Activated gamma-delta T cell treated with anti-CD3 and anti-CD28 coated beads, Interleukin-2, amount 50 U/mL, for 16 hours (primary cell): Measurements from ENCODE around the gene SH3BP4.

Experiments used
- DNase-seq: peaks from one replicate; pipeline ENCODE4 v3.0.0-alpha.2; 2020; ENCODE audit warnings: low read depth

Gene SH3BP4

DNA sequence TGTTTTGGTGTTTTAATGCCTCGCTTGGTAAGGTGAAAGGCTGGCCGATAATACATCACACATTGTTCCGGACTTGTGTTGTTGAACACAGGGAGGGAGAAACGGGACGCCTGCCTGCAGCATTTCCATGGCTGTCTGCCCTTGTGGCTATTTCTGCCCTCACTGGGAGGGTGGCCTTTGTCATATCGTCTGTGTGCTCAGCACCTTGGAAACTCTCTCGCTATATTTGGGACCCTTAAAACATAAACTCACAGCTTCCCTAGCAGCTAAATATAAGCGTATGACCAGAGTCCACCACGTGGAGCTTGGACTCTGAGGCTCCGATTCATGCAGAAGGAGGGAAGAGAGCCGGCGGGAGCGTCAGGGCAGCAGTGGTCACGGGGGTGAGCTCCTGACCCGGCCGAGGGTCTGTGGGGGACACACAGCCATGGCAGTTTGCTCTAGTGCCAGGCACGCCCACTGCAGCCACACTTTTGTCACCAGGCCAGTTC is 111.7 kb downstream of the SH3BP4 start:
- DNase-seq, result no peak

DNA sequence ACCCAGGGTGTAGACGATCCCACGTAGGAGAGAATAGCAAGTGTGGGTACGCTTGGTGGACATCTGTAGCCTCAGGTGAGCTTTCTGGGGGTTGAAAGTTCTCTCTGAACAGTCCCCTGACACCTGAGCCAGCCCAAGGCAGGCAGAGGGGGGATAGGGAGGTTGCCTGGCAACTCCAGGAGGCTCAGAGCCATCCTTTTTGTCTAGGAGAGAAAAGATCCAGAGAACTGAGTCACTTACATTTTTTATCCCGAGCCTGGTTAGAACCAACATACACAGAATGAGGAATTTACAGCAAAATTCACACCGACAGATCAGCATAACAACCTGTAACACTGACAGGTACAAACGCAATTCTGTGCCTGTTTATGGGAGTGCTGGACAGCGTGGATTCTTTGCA is 113.2 kb downstream of the SH3BP4 start:
- no peak for DNase-seq

DNA sequence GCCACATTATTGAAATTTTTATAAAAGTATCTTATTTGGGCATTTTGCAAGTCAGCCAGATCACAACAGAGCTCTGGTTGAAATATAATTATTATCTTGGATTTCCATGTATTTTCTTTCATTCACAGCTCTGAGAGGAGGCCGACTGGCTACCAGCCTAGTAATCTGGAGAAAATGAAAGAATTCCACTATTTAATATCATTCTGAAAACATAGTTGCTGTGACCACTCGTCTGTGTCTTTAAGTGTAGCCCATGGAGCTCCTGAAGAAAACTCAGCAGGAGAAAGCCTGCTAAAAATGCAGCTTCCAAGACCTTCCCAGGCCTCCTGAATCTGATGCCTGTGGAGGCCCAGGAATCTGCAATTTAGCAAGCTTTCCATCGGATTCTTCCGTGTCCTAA is 114.7 kb downstream of the SH3BP4 start:
- DNase-seq, result no peak

DNA sequence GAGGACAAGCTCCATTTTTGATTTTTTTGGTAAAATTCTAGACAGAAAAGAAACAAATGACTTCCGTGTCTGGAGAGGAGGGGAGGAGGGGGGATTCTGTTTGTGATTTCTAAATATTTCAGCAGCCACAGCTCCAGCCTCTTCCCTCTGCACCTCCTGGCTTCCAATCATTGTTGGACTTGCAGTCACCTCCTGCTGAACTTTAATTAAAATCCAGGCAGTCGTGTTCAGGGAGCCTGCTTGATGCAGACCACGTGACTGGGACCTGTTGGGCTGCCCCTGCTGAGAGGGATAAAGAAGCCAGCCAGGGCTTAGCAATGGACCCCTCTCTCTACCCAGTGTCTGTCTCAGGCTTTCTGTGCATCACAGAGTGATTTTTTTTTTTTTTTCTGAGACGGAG is 115.1 kb downstream of the SH3BP4 start:
- no peak for DNase-seq

DNA sequence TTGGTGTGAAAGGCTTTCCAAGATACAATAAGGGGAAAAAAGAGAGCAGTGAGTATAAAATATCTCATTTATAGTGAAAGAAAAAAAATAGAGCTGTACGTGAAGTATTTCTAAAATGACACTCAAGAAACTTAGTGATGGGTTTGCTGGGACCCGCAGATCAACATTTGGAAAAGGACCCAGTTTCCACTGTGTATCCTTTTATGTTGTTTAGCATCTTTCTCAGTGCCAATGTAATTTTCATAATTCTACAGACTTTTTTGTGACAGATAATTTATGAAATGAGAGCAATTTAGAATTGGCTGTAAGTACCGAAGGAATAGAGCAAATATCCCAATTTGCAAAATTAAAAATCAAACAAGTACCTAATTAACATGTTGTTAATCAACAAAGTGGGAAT is 116.9 kb downstream of the SH3BP4 start:
- DNase-seq, result no peak

DNA sequence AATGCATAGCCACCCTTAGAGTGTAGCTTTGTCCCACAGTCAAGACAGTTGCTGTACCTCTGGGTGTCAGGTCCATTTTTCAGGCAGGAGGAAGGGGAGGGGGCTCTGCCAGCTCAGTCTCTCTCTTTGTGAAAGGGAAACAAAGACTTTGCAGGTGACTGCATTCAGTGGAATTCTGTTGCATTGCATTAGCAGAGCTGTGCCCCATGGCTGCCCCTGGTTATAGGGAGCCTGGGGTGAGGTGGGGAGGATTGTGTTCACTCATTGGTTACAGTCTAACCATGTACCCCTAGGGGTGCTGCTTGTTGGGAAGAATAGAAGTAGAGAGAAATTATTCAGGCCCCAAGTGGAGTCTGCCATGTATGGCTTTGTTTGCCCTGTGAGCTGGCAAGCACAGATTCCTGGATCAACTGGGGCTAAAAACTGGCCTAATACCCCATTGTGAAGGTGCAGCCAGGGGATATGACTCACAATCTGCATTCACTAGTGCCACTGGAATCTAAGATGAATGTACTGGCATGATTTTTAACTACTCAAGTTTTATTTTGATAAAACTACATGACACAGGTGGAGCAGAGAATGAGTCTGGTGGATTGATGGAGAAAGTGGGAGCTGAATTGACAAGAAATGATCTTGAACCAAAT is 118.4 kb downstream of the SH3BP4 start:
- no peak for DNase-seq

DNA sequence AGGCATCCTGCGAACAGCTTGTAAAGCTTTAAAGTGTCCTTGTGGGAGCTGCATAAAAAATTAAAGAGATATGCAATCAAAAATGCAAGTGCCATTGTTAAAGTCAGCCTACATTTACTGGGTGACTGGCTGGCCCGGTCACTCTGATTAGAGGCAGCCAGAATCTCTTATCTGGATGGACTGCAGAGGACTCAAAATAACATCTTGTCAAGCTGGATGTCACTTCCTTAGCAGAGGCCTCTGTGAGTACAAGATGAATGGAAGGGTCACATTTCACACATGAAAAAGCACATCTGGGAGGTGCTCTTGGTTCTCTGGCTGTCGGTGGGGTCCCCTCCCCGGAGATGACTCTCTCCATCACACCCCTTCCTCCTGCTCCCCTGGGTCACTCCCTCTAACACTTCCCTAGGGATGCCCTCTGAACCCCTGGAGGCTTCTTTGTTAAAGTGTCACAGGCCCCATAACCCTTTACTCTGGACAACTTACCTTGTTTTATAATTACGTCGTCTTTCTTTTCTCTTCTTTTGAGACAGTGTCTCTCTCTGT is 122.1 kb downstream of the SH3BP4 start:
- DNase-seq, result no peak

DNA sequence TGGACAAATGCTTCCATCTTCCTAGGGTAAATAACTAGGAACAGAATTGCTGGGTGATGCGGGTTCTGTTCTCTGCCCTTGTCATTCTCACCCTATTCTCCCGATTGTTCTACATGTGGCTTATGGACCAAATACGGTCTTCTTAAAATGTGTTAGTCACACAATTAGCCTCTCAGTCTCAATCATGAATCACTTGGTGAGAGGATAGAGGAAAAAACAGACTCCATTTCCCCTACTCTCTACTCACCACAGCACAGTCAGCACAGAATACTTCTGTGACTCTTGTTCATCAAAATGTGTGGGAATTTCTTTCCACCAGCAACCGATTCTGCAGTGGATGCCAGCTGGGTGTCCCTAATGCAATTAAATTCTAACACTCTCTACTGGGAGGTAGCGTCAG is 125.2 kb downstream of the SH3BP4 start:
- DNase-seq, result no peak

DNA sequence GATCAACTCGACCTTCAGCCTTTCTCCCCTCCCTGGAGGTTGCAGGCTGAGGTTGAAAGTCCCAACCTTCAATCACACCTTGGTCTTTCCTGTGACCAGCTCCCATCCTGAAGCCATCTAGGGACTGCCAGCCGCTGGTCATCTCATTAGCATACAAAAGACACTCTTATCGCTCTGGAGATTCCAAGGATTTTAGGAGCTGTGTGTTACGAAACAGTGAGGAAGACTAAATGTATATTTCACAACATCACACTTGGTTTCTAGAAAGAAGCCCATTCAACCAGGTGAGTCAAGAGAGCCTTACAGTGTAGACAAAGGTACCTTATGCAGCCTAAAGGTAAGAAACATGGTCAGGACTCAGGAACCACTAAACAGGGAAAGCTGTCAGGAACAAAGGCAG is 126.4 kb downstream of the SH3BP4 start:
- no peak for DNase-seq

DNA sequence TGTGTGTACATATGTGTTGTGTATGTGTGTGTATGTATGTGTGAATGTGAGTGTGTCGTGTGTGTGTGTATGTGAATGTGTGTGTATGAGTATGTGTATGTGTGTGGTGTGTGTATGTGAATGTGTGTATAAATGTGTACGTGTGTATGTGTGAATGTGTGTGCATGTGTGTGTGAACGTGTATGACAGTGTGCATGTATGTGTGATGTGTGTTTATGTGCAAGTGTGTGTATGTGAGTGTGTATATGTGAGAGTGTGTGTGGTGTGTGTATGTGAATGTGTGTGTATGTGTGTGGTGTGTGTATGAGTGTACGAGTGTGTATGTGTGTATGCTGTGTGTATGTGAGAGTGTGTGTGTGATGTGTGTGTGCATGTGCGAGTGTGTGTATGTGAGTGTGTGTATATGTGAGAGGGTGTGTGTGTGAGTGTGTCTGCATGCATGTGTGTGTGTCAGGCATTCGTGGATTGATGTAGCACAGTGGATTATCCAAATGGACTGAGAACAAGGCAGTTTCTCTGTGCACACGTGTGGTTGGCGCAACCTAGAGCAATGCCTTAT is 127.2 kb downstream of the SH3BP4 start:
- no peak for DNase-seq

DNA sequence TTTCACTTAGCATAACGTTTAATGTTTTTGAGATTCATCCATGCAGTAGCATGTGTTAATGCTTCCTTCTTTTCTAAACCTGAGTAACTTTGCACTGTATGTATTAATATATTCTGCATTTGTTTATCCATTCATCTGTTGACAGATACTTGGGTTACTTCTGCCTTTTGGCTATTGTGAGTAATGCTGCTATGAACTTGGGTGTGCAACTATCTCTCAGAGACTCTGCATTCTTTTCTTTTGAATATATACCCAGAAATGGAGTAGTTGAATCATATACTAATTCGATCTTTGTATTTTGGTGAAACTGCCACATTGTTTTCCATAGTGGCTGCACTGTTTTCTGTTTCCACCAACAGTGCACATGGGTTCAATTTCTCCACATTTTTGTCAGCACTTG is 128.3 kb downstream of the SH3BP4 start:
- no peak for DNase-seq

DNA sequence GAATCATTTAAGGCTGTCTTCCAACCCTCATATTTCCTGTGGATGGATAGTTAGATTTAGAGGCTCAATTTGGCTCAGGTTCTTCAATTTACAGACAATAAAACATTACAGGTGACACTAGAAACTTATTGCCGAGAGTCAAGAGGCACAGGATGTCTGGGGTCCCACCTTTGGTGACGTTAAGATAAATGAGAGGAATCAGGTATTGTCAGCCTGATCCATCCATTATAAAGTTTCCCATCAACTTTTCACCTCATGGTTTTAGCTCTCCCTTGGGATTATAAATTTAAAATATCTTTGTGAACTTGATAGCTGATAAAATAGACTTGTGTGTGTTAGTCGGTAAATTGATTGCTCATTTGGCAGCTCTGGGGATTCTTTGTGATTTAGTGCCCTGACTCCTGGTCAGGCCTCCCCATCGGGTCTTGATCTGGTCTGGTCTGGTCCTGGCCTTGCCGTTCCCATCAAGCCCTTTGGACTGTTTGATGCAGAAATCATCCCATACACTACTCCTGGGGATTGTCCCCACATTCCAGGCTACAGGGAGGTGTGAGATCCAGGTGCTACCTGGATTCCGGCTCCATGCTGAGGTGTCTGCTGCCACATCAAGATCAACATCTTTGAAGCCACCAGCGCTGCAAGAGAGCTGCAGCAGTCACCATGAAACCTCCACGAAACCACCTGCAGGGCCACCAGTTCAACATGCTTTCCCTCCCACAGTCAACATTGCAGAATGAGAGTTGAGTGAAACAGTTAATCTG is 130.9 kb downstream of the SH3BP4 start:
- DNase-seq, result no peak

DNA sequence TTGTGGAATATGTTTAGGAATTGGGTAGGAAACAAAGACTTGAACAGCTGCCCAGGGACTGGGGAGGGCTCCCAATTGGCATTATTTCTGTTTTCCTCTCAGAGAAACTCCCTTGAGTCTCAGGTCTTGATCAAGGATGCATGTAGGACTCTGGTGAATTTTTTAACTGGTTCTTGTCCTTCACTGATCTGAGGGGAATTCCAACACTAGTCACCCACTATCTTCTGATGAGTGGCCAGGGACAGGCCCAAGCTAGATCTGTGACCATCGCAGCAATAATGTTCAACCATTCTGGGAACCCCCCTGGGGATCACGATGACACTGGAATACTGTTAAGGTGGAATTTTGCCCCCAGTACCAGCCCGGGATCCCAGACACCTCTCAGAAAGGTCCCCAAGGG is 132.0 kb downstream of the SH3BP4 start:
- no peak for DNase-seq

DNA sequence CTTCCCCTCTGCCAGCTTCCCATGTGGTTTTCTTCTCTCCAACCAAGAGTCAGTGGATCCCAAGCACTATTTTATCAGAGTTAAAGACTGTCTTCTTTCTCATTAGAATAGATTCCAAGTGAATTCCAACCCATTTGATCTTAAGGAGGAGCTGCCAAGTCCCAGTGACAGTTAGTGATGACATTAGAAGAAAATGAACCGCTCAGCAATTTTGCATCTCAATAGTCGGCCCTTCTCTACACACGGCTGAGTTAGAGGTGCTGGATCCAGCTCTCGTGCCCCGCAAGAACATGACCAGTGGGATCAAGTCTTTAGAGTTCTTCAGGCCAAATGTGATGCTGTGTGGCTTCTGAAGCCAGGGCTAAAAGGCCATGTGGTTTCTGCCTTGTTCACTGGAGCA is 132.6 kb downstream of the SH3BP4 start:
- no peak for DNase-seq

DNA sequence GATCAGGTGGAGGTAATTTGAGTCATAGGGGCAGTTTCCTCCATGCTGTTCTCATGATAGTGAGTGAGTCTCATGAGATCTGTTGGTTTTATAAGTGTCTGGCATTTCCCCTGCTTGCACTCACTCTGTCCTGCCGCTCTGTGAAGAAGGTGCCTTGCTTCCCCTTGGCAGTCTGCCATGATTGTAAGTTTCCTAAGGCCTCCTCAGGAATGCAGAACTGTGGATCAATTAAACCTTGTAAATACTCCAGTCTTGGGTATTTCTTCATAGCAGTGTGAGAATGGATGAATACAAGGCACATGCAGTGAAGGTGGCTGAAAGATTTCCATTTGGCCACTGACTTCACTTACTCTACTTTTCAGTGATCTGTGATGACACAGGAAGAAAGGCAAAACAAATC is 133.7 kb downstream of the SH3BP4 start:
- no peak for DNase-seq

DNA sequence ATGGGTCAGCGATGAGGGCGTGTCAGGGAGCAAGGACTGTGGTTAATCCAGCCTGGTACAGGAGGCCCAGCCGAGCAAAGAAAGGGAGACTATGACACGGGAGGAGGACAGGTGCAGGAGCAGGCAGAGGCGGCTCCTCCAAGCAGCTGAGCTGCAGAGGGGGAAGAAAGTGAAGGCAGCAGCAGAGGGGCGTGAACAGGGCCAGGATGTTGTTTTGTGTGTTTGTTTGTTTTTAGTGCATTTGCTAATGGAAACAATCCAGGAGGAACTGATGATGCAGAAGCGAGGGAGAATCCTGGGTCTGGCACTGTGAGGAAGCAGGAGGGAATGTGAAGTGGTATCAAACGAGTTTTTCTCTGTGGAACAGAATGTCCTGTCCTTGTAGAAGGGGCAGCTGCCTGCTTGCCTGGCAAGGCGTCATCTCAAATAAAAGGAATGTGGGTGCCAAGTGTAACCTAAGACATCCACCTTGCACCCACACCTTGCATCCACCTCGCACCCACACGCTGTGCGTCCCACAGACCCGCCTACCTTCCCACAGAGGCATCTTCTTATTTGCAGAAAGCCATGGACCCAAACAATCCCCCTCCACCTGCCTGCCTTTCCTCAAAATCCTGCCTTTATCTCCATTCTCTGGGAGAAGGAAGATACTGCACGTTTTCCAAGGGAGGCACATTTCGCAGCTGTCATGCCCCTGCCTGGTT is 134.8 kb downstream of the SH3BP4 start:
- no peak for DNase-seq

DNA sequence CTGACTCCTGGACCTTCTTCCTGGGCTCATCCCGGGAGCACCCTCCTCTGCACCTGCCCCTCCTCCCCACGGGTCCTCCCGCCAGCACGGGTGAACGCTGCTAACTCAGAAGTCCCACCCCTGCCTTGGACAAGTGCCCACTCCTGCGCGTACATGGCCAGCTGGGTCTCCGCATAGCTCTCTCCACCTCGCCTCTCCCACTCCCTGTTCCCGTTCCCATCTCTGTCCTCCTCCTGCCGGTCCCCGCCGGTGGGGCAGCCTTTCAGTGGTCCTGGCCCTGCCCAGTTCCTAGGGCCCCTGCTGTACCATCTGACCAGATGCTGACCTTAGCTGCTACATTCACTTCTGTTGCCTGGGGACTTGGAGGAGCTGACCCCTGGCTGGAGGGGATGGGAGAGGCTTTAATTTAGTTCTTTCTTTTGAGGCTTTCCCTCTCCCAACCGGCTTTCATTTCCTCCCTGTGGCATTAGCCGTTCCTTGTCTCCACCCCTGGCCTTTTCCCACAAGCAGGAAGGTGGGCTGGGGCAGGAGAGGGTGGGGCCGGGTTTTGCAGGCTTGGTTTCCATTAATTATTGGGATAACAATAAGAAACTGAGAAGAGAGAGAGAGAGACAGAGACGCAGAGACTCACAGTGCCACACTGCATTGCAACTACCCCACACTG is 136.1 kb downstream of the SH3BP4 start:
- DNase-seq, result no peak

DNA sequence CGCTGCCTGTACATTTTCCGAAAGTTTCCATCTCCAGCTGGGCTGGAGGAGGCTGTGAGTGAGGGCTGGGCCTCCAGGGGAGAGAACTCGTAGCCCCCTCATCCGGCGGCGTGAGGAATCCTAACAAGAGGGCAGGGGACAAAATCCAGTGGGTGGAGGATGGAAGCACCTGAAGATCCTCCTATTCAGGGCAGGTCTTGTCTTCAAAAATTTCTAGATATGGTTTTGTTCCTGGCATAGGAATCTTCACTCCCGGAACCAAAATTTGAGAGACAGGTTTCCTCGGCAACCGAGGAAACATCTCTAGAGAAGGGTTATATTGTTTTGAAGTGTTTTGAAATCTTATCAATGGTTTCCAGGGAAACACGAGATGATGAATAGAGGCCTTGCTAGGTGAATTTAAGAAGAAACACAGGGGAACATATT is 136.7 kb downstream of the SH3BP4 start:
- no peak for DNase-seq

DNA sequence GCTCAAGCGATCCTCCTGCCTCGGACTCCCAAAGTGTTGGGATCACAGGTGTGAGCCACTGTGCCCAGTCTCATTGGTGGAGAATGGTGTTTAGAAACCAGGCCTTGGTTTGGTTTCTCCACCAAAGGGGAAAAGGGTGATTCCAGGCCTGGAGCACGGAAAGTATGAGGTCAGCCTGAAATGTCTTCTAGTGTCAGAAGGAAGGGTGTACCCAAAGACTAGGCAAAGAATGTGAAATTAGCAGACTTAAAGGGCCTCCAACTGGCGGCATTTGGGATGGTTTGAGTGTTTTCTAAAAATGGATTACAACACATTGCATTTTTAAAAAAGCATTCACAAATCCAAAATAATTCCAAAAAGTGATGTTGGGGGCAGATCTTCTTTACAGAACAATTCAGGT is 139.6 kb downstream of the SH3BP4 start:
- no peak for DNase-seq

DNA sequence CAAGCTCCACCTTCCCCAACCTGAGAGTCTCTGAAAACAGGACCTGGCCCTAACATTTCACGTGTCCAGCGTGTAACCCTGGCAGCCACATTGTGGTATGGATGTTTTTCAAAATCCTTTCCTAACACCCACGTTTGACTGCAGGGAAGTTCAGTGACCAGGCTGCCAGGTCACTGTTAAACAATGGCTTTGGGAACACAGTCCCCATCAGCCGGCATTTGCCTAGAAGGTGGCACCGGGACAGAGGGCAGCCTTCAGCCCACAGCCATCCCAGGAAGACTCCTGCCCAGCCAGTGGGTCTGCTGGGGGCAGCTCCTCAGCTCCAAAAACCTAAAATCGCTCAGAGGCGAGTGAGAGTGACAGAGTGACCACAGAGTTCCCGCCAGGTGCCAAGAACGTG is 140.2 kb downstream of the SH3BP4 start:
- no peak for DNase-seq

DNA sequence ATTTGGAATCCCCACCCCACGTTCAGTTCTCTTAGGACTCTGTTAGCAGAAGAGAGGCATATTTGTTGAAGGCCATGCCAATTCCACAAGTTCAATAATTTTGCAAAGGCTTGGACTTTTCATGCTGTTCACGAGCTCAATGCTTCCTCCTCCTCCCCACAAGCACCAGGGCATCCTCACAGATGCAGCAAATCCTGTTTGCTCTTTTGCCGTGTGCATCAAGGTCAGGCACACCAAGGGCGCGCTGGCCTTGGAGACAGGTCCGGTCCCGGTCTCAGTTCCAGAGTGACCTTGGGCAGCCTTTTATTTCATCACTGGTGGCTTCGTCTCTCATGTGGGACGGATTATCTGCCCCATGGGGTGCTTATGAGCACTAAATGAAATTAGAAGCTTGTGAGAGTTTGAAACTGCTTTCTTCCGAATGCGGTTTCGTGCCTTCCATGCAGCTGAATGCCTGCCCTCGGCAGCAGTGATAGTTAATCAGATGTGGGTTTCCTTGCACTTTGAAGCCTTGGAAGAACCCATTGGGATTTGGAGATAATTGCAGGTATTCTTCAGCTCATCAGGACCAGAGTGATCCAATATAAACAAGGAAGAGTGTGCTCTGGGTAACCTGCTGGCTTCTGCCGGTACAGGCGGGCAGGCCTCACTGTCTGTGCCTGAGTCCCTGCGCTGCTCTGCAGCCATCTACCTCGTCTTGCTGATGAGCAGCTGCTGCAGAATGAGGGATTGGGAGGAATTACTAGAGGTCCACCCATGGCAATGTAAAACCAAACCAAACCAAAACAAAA is 140.8 kb downstream of the SH3BP4 start:
- DNase-seq, result no peak
